H9 (cell line): Measurements from ENCODE around the gene KDM1B. TPM values are rescaled to one million over a fixed set of nuclear protein-coding genes. Genes with fewer than 3 reads are reported as not detected.

Source experiments
- DNase-seq: peaks from one replicate; pipeline ENCODE4 v3.0.0-alpha.2; 2017
- H2AFZ ChIP-seq: one replicate; pipeline ENCODE4 v1.6.1; 2013; ENCODE audit warnings: mild to moderate bottlenecking, low read length, control low read depth, moderate library complexity
- H2AK5ac ChIP-seq: 2 replicates; pipeline ENCODE4 v1.6.1; 2013; ENCODE audit warnings: low read length, control low read depth, mixed read lengths; ENCODE audit not compliant: insufficient read length
- H2BK120ac ChIP-seq: one replicate; pipeline ENCODE4 v1.6.1; 2013; ENCODE audit warnings: low read depth, mild to moderate bottlenecking, low read length, control low read depth, inconsistent platforms; ENCODE audit not compliant: poor library complexity, severe bottlenecking
- H2BK12ac ChIP-seq: 2 replicates; pipeline ENCODE4 v1.6.1; 2013; ENCODE audit warnings: low read length, control low read depth, mixed read lengths, low read depth; ENCODE audit not compliant: insufficient read length
- H2BK15ac ChIP-seq: 2 replicates; pipeline ENCODE4 v1.6.1; 2013; ENCODE audit warnings: low read depth, low read length, control low read depth
- H2BK20ac ChIP-seq: one replicate; pipeline ENCODE4 v1.6.1; 2013; ENCODE audit warnings: low read depth, mild to moderate bottlenecking, low read length, control low read depth, inconsistent platforms; ENCODE audit not compliant: poor library complexity, severe bottlenecking
- H2BK5ac ChIP-seq: 2 replicates; pipeline ENCODE4 v1.6.1; 2013; ENCODE audit warnings: low read length, control low read depth, mixed read lengths; ENCODE audit not compliant: insufficient read length
- H3K14ac ChIP-seq: 2 replicates; pipeline ENCODE4 v1.6.1; 2013; ENCODE audit warnings: low read length, control low read depth; ENCODE audit not compliant: insufficient read depth
- H3K18ac ChIP-seq: 2 replicates; pipeline ENCODE4 v1.6.1; 2013; ENCODE audit warnings: low read depth, mild to moderate bottlenecking, mixed read lengths, low read length, control low read depth; ENCODE audit not compliant: insufficient read length
- H3K23ac ChIP-seq: 2 replicates; pipeline ENCODE4 v1.6.1; 2013; ENCODE audit warnings: low read length, control low read depth, mixed read lengths, low read depth; ENCODE audit not compliant: insufficient read length
- H3K23me2 ChIP-seq: 2 replicates; pipeline ENCODE4 v1.6.1; 2013; ENCODE audit warnings: low read depth, mild to moderate bottlenecking, mixed read lengths, low read length, control low read depth; ENCODE audit not compliant: insufficient read length, poor library complexity, severe bottlenecking
- H3K27ac ChIP-seq: 2 replicates; pipeline ENCODE4 v1.5.1; 2013; ENCODE audit warnings: low read length, control low read depth, mixed read lengths, low read depth; ENCODE audit not compliant: insufficient read length
- H3K27me3 ChIP-seq: 2 replicates; pipeline ENCODE4 v1.6.1; 2013; ENCODE audit warnings: low read length, control low read depth, inconsistent platforms; ENCODE audit not compliant: insufficient read depth
- H3K4ac ChIP-seq: 2 replicates; pipeline ENCODE4 v1.6.1; 2013; ENCODE audit warnings: low read depth, mild to moderate bottlenecking, control low read depth, inconsistent platforms, low read length, moderate library complexity
- H3K4me1 ChIP-seq: 2 replicates; pipeline ENCODE4 v1.6.1; 2013; ENCODE audit warnings: low read length, control low read depth, inconsistent platforms; ENCODE audit not compliant: insufficient read depth
- H3K4me2 ChIP-seq: 2 replicates; pipeline ENCODE4 v1.6.1; 2013; ENCODE audit warnings: low read length, control low read depth, mixed read lengths; ENCODE audit not compliant: insufficient read length, insufficient read depth
- H3K56ac ChIP-seq: 2 replicates; pipeline ENCODE4 v1.6.1; 2013; ENCODE audit warnings: low read depth, mild to moderate bottlenecking, mixed read lengths, low read length, control low read depth; ENCODE audit not compliant: insufficient read length
- H3K79me1 ChIP-seq: 2 replicates; pipeline ENCODE4 v1.6.1; 2013; ENCODE audit warnings: low read depth, mild to moderate bottlenecking, moderate library complexity, low read length, control low read depth, inconsistent platforms; ENCODE audit not compliant: insufficient read depth, poor library complexity, severe bottlenecking
- H3K79me2 ChIP-seq: 2 replicates; pipeline ENCODE4 v1.6.1; 2013; ENCODE audit warnings: low read length, control low read depth, inconsistent platforms; ENCODE audit not compliant: insufficient read depth
- H3K9ac ChIP-seq: 2 replicates; pipeline ENCODE4 v1.6.1; 2013; ENCODE audit warnings: low read length, control low read depth, mixed read lengths; ENCODE audit not compliant: insufficient read length; ENCODE audit errors: extremely low read depth
- H3K9me3 ChIP-seq: one replicate; pipeline ENCODE4 v1.6.1; 2013; ENCODE audit warnings: low read depth, low read length, inconsistent platforms; ENCODE audit not compliant: control insufficient read depth
- H3T11ph ChIP-seq: one replicate; pipeline ENCODE4 v1.6.1; 2013; ENCODE audit warnings: mild to moderate bottlenecking, low read length, control low read depth, inconsistent platforms
- H4K20me1 ChIP-seq: one replicate; pipeline ENCODE4 v1.6.1; 2013; ENCODE audit not compliant: control insufficient read depth, insufficient read length, insufficient read depth
- H4K5ac ChIP-seq: 2 replicates; pipeline ENCODE4 v1.6.1; 2013; ENCODE audit warnings: low read depth, mild to moderate bottlenecking, mixed read lengths, low read length, control low read depth; ENCODE audit not compliant: insufficient read length
- H4K8ac ChIP-seq: replicated peaks from 2 replicates; pipeline ENCODE4 v1.6.1; 2013; ENCODE audit warnings: low read length, control low read depth, mixed read lengths, low read depth; ENCODE audit not compliant: insufficient read length
- H4K91ac ChIP-seq: 2 replicates; pipeline ENCODE4 v1.6.1; 2013; ENCODE audit warnings: low read depth, mild to moderate bottlenecking, moderate library complexity, mixed read lengths, low read length, control low read depth; ENCODE audit not compliant: insufficient read length
- H3K27ac Mint-ChIP-seq, 3 experiments: 2 replicates in 2 of 3; 3 replicates in 1 of 3; pipeline ENCODE4 v1.8.0; 2020 to 2021; ENCODE audit warnings: mixed read lengths in 3 of 3, mild to moderate bottlenecking in 1 of 3, moderate library complexity in 1 of 3
- H3K27me3 Mint-ChIP-seq: 2 replicates; pipeline ENCODE4 v1.8.0; 2021; ENCODE audit warnings: low read depth, mild to moderate bottlenecking, moderate library complexity, mixed read lengths
- H3K36me3 Mint-ChIP-seq, 3 experiments: 2 replicates in 2 of 3; 3 replicates in 1 of 3; pipeline ENCODE4 v1.8.0; 2020 to 2021; ENCODE audit warnings: low read depth in 3 of 3, mixed read lengths in 3 of 3; ENCODE audit not compliant: insufficient read depth in 1 of 3
- H3K4me1 Mint-ChIP-seq, 2 experiments: 2 replicates each; pipeline ENCODE4 v1.8.0; 2020; ENCODE audit warnings: mixed read lengths in 2 of 2
- H3K4me3 Mint-ChIP-seq, 2 experiments: 2 replicates in 1 of 2; 3 replicates in 1 of 2; pipeline ENCODE4 v1.8.0; 2020 to 2021; ENCODE audit warnings: mild to moderate bottlenecking in 2 of 2, mixed read lengths in 2 of 2, moderate library complexity in 1 of 2
- H3K9me3 Mint-ChIP-seq, 2 experiments: 2 replicates in 1 of 2; 3 replicates in 1 of 2; pipeline ENCODE4 v1.8.0; 2020; ENCODE audit warnings: mild to moderate bottlenecking in 2 of 2, mixed read lengths in 2 of 2, moderate library complexity in 1 of 2
- WGBS: extraction: QIAGEN DNeasy Blood & Tissue Kit; methylation state at CpG from one replicate; pipeline ENCODE4 v1.1.7; 2013; ENCODE audit warnings: missing lambda C conversion rate, low lambda C conversion rate, mixed read lengths; ENCODE audit not compliant: insufficient read length; ENCODE audit errors: extremely low coverage; 5-methylcytosine and 5-hydroxymethylcytosine counted together
- total RNA-seq: library from RNA; stranded (reverse); gene quantifications from 2 replicates; pipeline ENCODE4 v1.2.1, GENCODE V29; 2021
- TF ChIP-seq, protein P1 (sequence below): fragments of 200-600 bp; sonication (generic); conservative IDR thresholded peaks from 3 replicates; pipeline ENCODE4 v1.8.0; 2021; ENCODE audit warnings: antibody characterized with exemption, mild to moderate bottlenecking

Gene KDM1B
- total RNA-seq, 1 experiment from 2014 or later: 5.4 TPM

DNA sequence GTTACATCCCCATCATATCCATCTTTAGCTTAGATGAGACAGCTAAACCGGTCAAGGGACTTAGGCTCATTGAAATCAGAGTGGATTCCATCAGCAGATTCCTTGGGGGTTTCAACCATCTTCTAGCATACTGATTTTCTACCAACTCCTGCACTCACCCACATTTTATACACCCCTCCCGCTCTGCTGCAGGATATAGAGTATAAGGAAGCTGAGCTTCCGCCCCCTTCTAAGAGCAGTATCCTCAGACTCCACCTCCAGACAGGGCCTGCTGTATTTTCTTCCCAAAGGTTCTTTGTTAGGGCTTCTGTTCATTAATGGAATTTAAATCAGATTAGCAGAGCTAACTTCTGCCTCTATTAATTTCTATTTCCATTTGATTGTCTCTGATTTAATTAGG is 22.9 kb upstream of the KDM1B start:
- H3K4me1 Mint-ChIP-seq: no peaks in the 10 kb centered on the region

More for the DNA sequence above, 22.9 kb upstream of the KDM1B start:
- no peaks in the 10 kb centered on the region for H3K27me3 ChIP-seq
- no peak overlapping the region for H3K56ac ChIP-seq
- no peak overlapping the region for H2AFZ ChIP-seq
- no peak overlapping the region for H4K8ac ChIP-seq
- H2AK5ac ChIP-seq: no peak overlapping the region
- H3T11ph ChIP-seq: no peak overlapping the region
- peak overlapping the region in 1 of 3 experiments; percentile 70; a peak in 1 of 7 replicates for H3K27ac Mint-ChIP-seq
- H3K4me2 ChIP-seq: no peak overlapping the region
- no peaks in the 10 kb centered on the region for H3K4me1 ChIP-seq
- H3K9me3 Mint-ChIP-seq: no peaks in the 10 kb centered on the region
- H2BK15ac ChIP-seq: no peak overlapping the region
- no peak overlapping the region for H3K27ac ChIP-seq
- H3K79me1 ChIP-seq: no peaks in the 10 kb centered on the region
- H3K4me3 Mint-ChIP-seq: no peak overlapping the region
- H3K27me3 Mint-ChIP-seq: no peaks in the 10 kb centered on the region
- no peaks in the 10 kb centered on the region for H3K23me2 ChIP-seq
- no peak overlapping the region for H2BK120ac ChIP-seq
- no peak for DNase-seq
- no peak overlapping the region for H3K18ac ChIP-seq
- H2BK12ac ChIP-seq: no peak overlapping the region
- H3K79me2 ChIP-seq: no peaks in the 10 kb centered on the region
- H3K4ac ChIP-seq: no peak overlapping the region
- H3K23ac ChIP-seq: no peak overlapping the region
- no peak overlapping the region for H4K5ac ChIP-seq
- TF ChIP-seq, protein P1, sequence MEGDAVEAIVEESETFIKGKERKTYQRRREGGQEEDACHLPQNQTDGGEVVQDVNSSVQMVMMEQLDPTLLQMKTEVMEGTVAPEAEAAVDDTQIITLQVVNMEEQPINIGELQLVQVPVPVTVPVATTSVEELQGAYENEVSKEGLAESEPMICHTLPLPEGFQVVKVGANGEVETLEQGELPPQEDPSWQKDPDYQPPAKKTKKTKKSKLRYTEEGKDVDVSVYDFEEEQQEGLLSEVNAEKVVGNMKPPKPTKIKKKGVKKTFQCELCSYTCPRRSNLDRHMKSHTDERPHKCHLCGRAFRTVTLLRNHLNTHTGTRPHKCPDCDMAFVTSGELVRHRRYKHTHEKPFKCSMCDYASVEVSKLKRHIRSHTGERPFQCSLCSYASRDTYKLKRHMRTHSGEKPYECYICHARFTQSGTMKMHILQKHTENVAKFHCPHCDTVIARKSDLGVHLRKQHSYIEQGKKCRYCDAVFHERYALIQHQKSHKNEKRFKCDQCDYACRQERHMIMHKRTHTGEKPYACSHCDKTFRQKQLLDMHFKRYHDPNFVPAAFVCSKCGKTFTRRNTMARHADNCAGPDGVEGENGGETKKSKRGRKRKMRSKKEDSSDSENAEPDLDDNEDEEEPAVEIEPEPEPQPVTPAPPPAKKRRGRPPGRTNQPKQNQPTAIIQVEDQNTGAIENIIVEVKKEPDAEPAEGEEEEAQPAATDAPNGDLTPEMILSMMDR: no peak
- peaks cover 2 to 30% (median 24%) of the 10 kb centered on the region in 3 experiments; a peak in 5 of 7 replicates for H3K36me3 Mint-ChIP-seq
- no peaks in the 10 kb centered on the region for H3K9me3 ChIP-seq
- H4K20me1 ChIP-seq: no peaks in the 10 kb centered on the region
- no peak overlapping the region for H4K91ac ChIP-seq
- no peak overlapping the region for H3K14ac ChIP-seq
- no peak overlapping the region for H2BK5ac ChIP-seq
- WGBS: no CpG with 5 or more reads among the region's 3 CpGs
- H3K9ac ChIP-seq: no peak overlapping the region
- H2BK20ac ChIP-seq: no peak overlapping the region
